HG03095 (cell line): ENCODE results near the gene BBLN.

Experiments
- ATAC-seq: cut with Tn5 transposase; IDR thresholded peaks from one replicate; pipeline ENCODE4 v1.9.1; 2021; ENCODE audit warnings: moderate library complexity; ENCODE audit not compliant: unreplicated experiment

BBLN gene

GRCh38 chr9:128144239-128145181 is 15.6 kb upstream of the BBLN start:
- no peak for ATAC-seq

- ATAC-seq = no peak
These were observed 14.5 kb upstream of the BBLN start for GRCh38 chr9:128145536-128145935.

- no peak for ATAC-seq
These were observed 14.1 kb upstream of the BBLN start for GRCh38 chr9:128145951-128146351.

- no peak for ATAC-seq
These were observed 13.4 kb upstream of the BBLN start for GRCh38 chr9:128146591-128147120.

- no peak for ATAC-seq
These were observed 11.5 kb upstream of the BBLN start for GRCh38 chr9:128148509-128149000.

- no peak for ATAC-seq
These were observed 10.9 kb upstream of the BBLN start, which contains the start of gene LCN2 for GRCh38 chr9:128149001-128149701. Gene LCN2, plus strand, starts transcription at chr9:128149453. Its CDS starts 73 bp downstream, at chr9:128149526.

- no peak for ATAC-seq
These were observed 10.0 kb upstream of the BBLN start for GRCh38 chr9:128149951-128150593.

- no peak for ATAC-seq
These were observed 9.3 kb upstream of the BBLN start for GRCh38 chr9:128150594-128151308.

- no peak for ATAC-seq
These were observed 8.5 kb upstream of the BBLN start for GRCh38 chr9:128151309-128152132.

- ATAC-seq = no peak
These were observed 7.7 kb upstream of the BBLN start for GRCh38 chr9:128152133-128153059.

GRCh38 chr9:128153060-128153946 is 6.8 kb upstream of the BBLN start:
- ATAC-seq = no peak

GRCh38 chr9:128153947-128154695 is 5.9 kb upstream of the BBLN start:
- no peak for ATAC-seq

- ATAC-seq = no peak
These were observed 4.1 kb upstream of the BBLN start for GRCh38 chr9:128155736-128156500.

- ATAC-seq = no peak
These were observed 612 bp upstream of the BBLN start for GRCh38 chr9:128159522-128159783.

GRCh38 chr9:128160603-128160987 is 530 bp downstream of the BBLN start:
- peak; percentile 5 for ATAC-seq

GRCh38 chr9:128161215-128161902 is 1.3 kb downstream of the BBLN start:
- ATAC-seq = no peak
